DND-41 (cell line): ENCODE results near the gene PTPRR.

Experiments used
- ATAC-seq: fragments of 200-7000 bp; cut with Tn5 transposase; 3 replicates; pipeline ENCODE4 v1.9.1; 2021; ENCODE audit warnings: low read depth; ENCODE audit not compliant: insufficient read depth
- DNase-seq: peaks from one replicate; pipeline ENCODE4 v3.0.0-alpha.2; 2020
- H2AFZ ChIP-seq: 2 replicates; pipeline ENCODE4 v1.6.0; 2012; ENCODE audit warnings: low read depth, low read length
- H3K27ac ChIP-seq: 2 replicates; pipeline ENCODE4 v1.5.1; 2012; ENCODE audit warnings: low read length, inconsistent platforms
- H3K27me3 ChIP-seq: fragments of 200-600 bp; sonication (generic); 2 replicates; pipeline ENCODE4 v1.6.0; 2012; ENCODE audit warnings: low read length, mild to moderate bottlenecking, inconsistent platforms; ENCODE audit not compliant: insufficient read depth, poor library complexity
- H3K36me3 ChIP-seq: 2 replicates; pipeline ENCODE4 v1.5.1; 2012; ENCODE audit warnings: low read length, inconsistent platforms; ENCODE audit not compliant: insufficient read depth
- H3K4me1 ChIP-seq: 2 replicates; pipeline ENCODE4 v1.5.1; 2012; ENCODE audit warnings: mild to moderate bottlenecking, low read length; ENCODE audit not compliant: insufficient read depth
- H3K4me2 ChIP-seq: 2 replicates; pipeline ENCODE4 v1.6.0; 2012; ENCODE audit warnings: mild to moderate bottlenecking, moderate library complexity, low read length, inconsistent platforms; ENCODE audit not compliant: insufficient read depth
- H3K4me3 ChIP-seq, 2 experiments: fragments of 200-600 bp in 1 of 2; shearing (Covaris generic) in 1 of 2; 2 replicates each; pipeline ENCODE4 v1.5.1; 2012 to 2016; ENCODE audit warnings: inconsistent platforms in 2 of 2, low read length in 2 of 2, mild to moderate bottlenecking in 2 of 2, low read depth in 1 of 2, moderate library complexity in 1 of 2
- H3K79me2 ChIP-seq: 2 replicates; pipeline ENCODE4 v1.6.0; 2012; ENCODE audit warnings: low read length, inconsistent platforms; ENCODE audit not compliant: insufficient read depth
- H3K9ac ChIP-seq: 2 replicates; pipeline ENCODE4 v1.6.0; 2012; ENCODE audit warnings: low read depth, mild to moderate bottlenecking, inconsistent platforms, low read length, moderate library complexity
- H3K9me3 ChIP-seq: 2 replicates; pipeline ENCODE4 v1.5.1; 2012; ENCODE audit warnings: low read length, moderate library complexity, mild to moderate bottlenecking, inconsistent platforms; ENCODE audit not compliant: insufficient read depth, severe bottlenecking
- H4K20me1 ChIP-seq: 2 replicates; pipeline ENCODE4 v1.6.0; 2012; ENCODE audit warnings: low read length; ENCODE audit not compliant: insufficient read depth
- EZH2 ChIP-seq: IDR thresholded peaks from 3 replicates; pipeline ENCODE4 v1.6.1; 2012; ENCODE audit warnings: borderline replicate concordance, low read depth, mild to moderate bottlenecking, moderate library complexity, low read length, inconsistent platforms; ENCODE audit not compliant: severe bottlenecking
- TF ChIP-seq, protein P1 (sequence below): IDR thresholded peaks from 2 replicates; pipeline ENCODE4 v1.5.1; 2012; ENCODE audit warnings: borderline replicate concordance, low read length, moderate library complexity, mild to moderate bottlenecking; ENCODE audit not compliant: poor library complexity, severe bottlenecking; ENCODE audit errors: extremely low read depth

PTPRR gene

DNA sequence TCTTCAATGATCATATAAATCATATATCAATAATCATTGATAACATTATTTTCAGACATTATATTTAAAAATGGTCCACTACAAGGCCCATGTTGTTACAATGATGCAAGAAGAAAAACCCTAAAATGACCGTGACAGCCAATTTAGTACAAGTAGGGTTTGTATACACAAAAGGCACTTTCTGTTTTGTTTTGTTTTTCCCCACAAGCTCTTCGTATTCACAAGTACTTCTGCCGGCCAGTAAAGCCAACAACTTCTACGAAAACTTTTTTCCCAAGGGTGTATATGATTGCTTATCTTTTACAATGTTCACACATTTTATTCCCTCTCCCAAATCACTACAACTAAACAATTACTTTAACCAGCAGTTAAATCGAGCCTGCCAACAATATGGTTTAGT lies 292.9 kb downstream of the PTPRR start:
- H3K79me2 ChIP-seq: no peaks in the 10 kb centered on the region
- ATAC-seq (no peak), DNase-seq (no peak)
- H3K27me3 ChIP-seq: no peaks in the 10 kb centered on the region
- H3K27ac ChIP-seq: no peak overlapping the region
- no peak overlapping the region for H3K4me3 ChIP-seq
- H3K36me3 ChIP-seq: no peaks in the 10 kb centered on the region
- no peaks in the 10 kb centered on the region for H3K4me1 ChIP-seq
- H3K9me3 ChIP-seq: no peaks in the 10 kb centered on the region
- TF ChIP-seq, protein P1, sequence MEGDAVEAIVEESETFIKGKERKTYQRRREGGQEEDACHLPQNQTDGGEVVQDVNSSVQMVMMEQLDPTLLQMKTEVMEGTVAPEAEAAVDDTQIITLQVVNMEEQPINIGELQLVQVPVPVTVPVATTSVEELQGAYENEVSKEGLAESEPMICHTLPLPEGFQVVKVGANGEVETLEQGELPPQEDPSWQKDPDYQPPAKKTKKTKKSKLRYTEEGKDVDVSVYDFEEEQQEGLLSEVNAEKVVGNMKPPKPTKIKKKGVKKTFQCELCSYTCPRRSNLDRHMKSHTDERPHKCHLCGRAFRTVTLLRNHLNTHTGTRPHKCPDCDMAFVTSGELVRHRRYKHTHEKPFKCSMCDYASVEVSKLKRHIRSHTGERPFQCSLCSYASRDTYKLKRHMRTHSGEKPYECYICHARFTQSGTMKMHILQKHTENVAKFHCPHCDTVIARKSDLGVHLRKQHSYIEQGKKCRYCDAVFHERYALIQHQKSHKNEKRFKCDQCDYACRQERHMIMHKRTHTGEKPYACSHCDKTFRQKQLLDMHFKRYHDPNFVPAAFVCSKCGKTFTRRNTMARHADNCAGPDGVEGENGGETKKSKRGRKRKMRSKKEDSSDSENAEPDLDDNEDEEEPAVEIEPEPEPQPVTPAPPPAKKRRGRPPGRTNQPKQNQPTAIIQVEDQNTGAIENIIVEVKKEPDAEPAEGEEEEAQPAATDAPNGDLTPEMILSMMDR: no peak
- TF ChIP-seq EZH2: no peak
- no peak overlapping the region for H2AFZ ChIP-seq
- H4K20me1 ChIP-seq: no peaks in the 10 kb centered on the region
- no peak overlapping the region for H3K9ac ChIP-seq
- no peak overlapping the region for H3K4me2 ChIP-seq

DNA sequence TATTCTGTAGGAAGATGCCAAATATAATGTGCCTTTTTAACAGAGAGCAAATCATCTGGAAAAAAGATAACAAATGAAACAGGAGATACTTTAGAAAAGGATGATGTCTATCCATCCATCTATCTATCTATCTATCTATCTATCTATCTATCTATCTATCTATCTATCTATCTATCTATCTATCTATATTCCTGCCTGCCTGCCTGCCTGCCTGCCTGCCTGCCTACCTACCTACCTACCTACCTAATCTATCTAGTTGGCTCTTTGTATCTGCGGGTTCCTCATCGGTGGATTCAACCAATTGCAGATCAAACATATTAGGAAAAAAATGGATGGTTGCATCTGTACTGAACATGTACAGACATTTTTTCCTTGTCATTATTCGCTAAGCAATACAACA lies 294.4 kb downstream of the PTPRR start:
- Histone ChIP-seq H3K27ac (no peak overlapping the region), H3K4me3 (no peak overlapping the region), H3K9me3 (no peaks in the 10 kb centered on the region), H3K36me3 (no peaks in the 10 kb centered on the region), H3K4me1 (no peaks in the 10 kb centered on the region), H3K79me2 (no peaks in the 10 kb centered on the region), H2AFZ (no peak overlapping the region), H3K27me3 (no peaks in the 10 kb centered on the region), H3K4me2 (no peak overlapping the region), H4K20me1 (no peaks in the 10 kb centered on the region), H3K9ac (no peak overlapping the region)
- ATAC-seq (no peak), DNase-seq (no peak)
- TF ChIP-seq EZH2: no peak
- TF ChIP-seq, protein P1: no peak

DNA sequence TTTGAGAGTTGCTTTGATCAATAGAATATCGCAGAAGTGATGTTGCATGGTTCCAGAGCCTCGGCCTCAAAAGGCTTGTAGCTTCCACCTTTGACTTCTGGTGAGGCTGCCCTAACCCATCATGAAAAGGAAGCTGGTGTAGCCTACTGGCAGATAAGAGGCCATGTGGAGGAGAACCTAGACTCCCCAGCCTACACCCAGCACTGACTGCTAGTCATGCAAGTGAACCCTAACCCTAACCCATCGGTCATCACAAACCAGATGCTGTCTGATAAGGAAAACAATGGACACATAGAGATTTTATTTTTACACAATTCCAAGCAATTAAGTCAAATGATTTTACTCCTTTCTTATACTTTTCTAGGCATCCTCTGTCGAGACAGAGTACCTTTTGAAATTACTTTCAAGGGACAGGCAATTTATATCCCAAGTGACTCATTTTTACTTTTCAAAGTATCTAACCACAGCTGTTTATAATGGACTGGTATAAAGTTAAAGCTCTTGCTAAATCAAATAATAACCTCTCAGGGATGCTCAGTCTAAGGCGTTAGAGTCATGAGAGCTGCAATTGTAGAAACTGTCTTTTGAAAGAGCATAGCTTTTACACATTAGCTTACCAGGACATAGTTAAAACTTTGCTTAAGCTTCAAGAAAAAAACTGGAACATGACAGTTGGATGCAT lies 300.9 kb downstream of the PTPRR start:
- Histone ChIP-seq H3K36me3 (no peaks in the 10 kb centered on the region), H3K4me1 (no peaks in the 10 kb centered on the region), H3K27me3 (no peaks in the 10 kb centered on the region), H3K9me3 (no peaks in the 10 kb centered on the region), H3K27ac (no peak overlapping the region), H3K79me2 (no peaks in the 10 kb centered on the region), H3K9ac (no peak overlapping the region), H4K20me1 (no peaks in the 10 kb centered on the region), H3K4me3 (no peak overlapping the region), H2AFZ (no peak overlapping the region), H3K4me2 (no peak overlapping the region)
- no peak for DNase-seq
- TF ChIP-seq EZH2: no peak
- TF ChIP-seq, protein P1: no peak
- no peak for ATAC-seq
